ENCODE data around the gene PHF23. TPM values are rescaled to one million over a fixed set of nuclear protein-coding genes. Genes with fewer than 3 reads are reported as not detected.

Gene PHF23
- total RNA-seq, 1 experiment from 2014 or later = 32.7 TPM

DNA sequence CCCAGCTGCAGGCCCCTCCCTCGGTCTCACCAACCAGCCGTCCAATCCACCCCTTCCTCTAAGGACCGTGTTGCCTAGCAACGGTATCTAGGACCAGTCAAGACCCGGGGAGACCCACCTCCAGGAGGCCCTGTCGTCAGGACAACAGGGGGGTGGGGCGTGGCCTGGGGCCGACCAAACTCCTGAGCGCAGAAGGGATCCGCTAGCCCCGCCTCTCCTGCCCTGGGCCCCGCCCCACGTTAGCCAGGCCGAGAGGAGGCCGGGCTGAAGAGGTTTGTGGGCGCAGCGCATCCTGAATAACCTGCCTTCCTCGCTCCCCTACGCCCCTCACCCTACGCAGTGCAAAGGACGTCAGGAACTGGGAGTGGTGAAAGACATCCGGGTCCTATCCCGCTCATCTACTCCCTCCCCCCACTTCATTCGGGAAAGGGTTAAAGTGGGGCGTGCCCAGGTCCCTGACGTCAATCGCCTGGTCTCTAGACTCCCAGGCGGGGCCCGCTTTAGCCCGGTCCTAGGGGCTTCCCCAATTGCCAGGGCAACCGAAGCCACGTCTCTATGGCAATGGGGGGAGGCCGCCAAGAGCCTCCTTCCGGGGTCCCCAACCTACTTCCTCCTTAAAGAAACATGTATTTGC, 34.3 kb downstream of the PHF23 start:
- POLR2A ChIA-PET (ENCODE audit: unreplicated experiment) = no interaction called here
- Histone ChIP-seq H3K27me3 (ENCODE audit: low read length) (no peaks in the 10 kb centered on the region), H2AFZ (ENCODE audit: low read length) (no peak overlapping the region), H3K4me3 (ENCODE audit: low read length) (no peak overlapping the region), H3K27ac (ENCODE audit: low read length) (no peak overlapping the region), H3K9me3 (ENCODE audit: low read length) (no peaks in the 10 kb centered on the region), H3K4me1 (ENCODE audit: insufficient read depth, low read length) (no peaks in the 10 kb centered on the region), H3K9ac (ENCODE audit: low read length) (no peak overlapping the region), H3K79me2 (ENCODE audit: low read length) (no peaks in the 10 kb centered on the region), H3F3A (ENCODE audit: low read length, unreplicated experiment) (no peaks in the 10 kb centered on the region), H3K9me2 (replicated peaks; ENCODE audit: low read length) (no peaks in the 10 kb centered on the region), H3K4me2 (ENCODE audit: low read length) (no peak overlapping the region), H4K20me1 (ENCODE audit: low read length) (no peaks in the 10 kb centered on the region), H3K36me3 (ENCODE audit: low read depth, low read length) (no peaks in the 10 kb centered on the region)
- BruUV-seq (replicated peaks) = no TSS peak
- TF ChIP-seq EZH2 (IDR thresholded peaks at IDR 0.05; ENCODE audit: low read length, unreplicated experiment) = no peak
- TF ChIP-seq EZH2phosphoT487 (IDR thresholded peaks at IDR 0.05; ENCODE audit: borderline replicate concordance, low read length) = no peak
- TF ChIP-seq, protein P1, sequence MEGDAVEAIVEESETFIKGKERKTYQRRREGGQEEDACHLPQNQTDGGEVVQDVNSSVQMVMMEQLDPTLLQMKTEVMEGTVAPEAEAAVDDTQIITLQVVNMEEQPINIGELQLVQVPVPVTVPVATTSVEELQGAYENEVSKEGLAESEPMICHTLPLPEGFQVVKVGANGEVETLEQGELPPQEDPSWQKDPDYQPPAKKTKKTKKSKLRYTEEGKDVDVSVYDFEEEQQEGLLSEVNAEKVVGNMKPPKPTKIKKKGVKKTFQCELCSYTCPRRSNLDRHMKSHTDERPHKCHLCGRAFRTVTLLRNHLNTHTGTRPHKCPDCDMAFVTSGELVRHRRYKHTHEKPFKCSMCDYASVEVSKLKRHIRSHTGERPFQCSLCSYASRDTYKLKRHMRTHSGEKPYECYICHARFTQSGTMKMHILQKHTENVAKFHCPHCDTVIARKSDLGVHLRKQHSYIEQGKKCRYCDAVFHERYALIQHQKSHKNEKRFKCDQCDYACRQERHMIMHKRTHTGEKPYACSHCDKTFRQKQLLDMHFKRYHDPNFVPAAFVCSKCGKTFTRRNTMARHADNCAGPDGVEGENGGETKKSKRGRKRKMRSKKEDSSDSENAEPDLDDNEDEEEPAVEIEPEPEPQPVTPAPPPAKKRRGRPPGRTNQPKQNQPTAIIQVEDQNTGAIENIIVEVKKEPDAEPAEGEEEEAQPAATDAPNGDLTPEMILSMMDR (conservative IDR thresholded peaks at IDR 0.05; ENCODE audit: low read depth, low read length) = no peak
- CTCF ChIA-PET = no interaction called here
- no peak for DNase-seq
- intact Hi-C loops (cut with micrococcal nuclease) = no loop called here
- ATAC-seq = no peak

DNA sequence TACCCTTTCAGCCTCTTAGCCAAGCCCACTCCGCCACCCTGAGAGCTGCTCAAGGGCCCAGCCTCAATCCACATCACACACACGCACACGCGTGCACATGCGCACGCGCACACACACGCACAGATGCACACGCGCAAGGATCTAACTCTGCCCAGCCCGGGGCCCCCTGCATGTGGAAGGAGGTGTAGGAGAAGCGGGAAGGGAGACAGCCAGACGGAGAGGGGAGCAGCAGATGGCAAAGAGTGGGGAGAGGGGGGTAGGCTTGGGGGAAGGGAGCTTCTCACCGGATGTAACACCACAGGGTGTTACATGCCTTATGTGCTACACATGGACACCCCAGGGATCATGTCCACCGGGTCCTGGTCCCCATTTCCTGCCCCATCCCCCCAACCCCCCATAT, 34.9 kb downstream of the PHF23 start:
- DNase-seq = no peak
- Histone ChIP-seq H3K36me3 (ENCODE audit: low read depth, low read length) (no peaks in the 10 kb centered on the region), H4K20me1 (ENCODE audit: low read length) (no peaks in the 10 kb centered on the region), H3K9me3 (ENCODE audit: low read length) (no peaks in the 10 kb centered on the region), H3K9ac (ENCODE audit: low read length) (no peak overlapping the region), H3K79me2 (ENCODE audit: low read length) (no peaks in the 10 kb centered on the region), H3K4me1 (ENCODE audit: insufficient read depth, low read length) (no peaks in the 10 kb centered on the region), H3K27ac (ENCODE audit: low read length) (no peak overlapping the region), H3K4me2 (ENCODE audit: low read length) (no peak overlapping the region), H3K4me3 (ENCODE audit: low read length) (no peak overlapping the region), H3K9me2 (replicated peaks; ENCODE audit: low read length) (no peaks in the 10 kb centered on the region), H3F3A (ENCODE audit: low read length, unreplicated experiment) (no peaks in the 10 kb centered on the region), H3K27me3 (ENCODE audit: low read length) (no peaks in the 10 kb centered on the region), H2AFZ (ENCODE audit: low read length) (no peak overlapping the region)
- TF ChIP-seq, protein P1 (conservative IDR thresholded peaks at IDR 0.05; ENCODE audit: low read depth, low read length) = no peak
- no peak for TF ChIP-seq EZH2phosphoT487 (IDR thresholded peaks at IDR 0.05; ENCODE audit: borderline replicate concordance, low read length)
- TF ChIP-seq EZH2 (IDR thresholded peaks at IDR 0.05; ENCODE audit: low read length, unreplicated experiment) = no peak
- no peak for ATAC-seq
- intact Hi-C loops (cut with micrococcal nuclease) = no loop called here
- no TSS peak for BruUV-seq (replicated peaks)
- ChIA-PET CTCF (no interaction called here), POLR2A (ENCODE audit: unreplicated experiment) (no interaction called here)

DNA sequence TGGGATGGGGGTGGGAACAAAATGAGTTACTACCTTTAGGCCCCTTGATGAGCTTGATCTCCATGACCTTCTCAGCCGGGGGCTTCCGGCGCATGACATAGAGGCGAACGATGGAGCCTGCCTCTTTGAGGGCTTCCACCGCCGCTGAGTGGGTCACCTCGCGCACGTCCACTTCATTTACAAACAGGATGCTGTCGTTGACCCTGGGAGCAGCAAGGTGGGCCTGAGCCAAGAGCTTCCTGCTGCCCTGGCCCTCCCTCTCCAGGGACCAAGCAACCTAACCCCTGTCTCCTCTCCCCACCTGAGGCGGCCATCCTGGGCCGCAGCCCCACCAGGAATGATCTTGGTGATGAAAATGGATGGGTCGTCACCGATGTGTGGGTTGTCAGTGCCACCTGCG, 35.9 kb downstream of the PHF23 start:
- Histone ChIP-seq H3K27ac (ENCODE audit: low read length) (no peak overlapping the region), H2AFZ (ENCODE audit: low read length) (no peak overlapping the region), H3K9ac (ENCODE audit: low read length) (no peak overlapping the region), H3K9me3 (ENCODE audit: low read length) (no peaks in the 10 kb centered on the region), H4K20me1 (ENCODE audit: low read length) (no peaks in the 10 kb centered on the region), H3F3A (ENCODE audit: low read length, unreplicated experiment) (no peaks in the 10 kb centered on the region), H3K4me3 (ENCODE audit: low read length) (no peak overlapping the region), H3K36me3 (ENCODE audit: low read depth, low read length) (no peaks in the 10 kb centered on the region), H3K4me2 (ENCODE audit: low read length) (no peak overlapping the region), H3K9me2 (replicated peaks; ENCODE audit: low read length) (no peaks in the 10 kb centered on the region), H3K4me1 (ENCODE audit: insufficient read depth, low read length) (no peaks in the 10 kb centered on the region), H3K79me2 (ENCODE audit: low read length) (no peaks in the 10 kb centered on the region), H3K27me3 (ENCODE audit: low read length) (no peaks in the 10 kb centered on the region)
- TSS peak; percentile 37 for BruUV-seq (replicated peaks)
- ChIA-PET CTCF (no interaction called here), POLR2A (ENCODE audit: unreplicated experiment) (no interaction called here)
- intact Hi-C loops (cut with micrococcal nuclease) = no loop called here
- DNase-seq (no peak), ATAC-seq (no peak)
- TF ChIP-seq, protein P1 (conservative IDR thresholded peaks at IDR 0.05; ENCODE audit: low read depth, low read length) = no peak
- no peak for TF ChIP-seq EZH2 (IDR thresholded peaks at IDR 0.05; ENCODE audit: low read length, unreplicated experiment)
- no peak for TF ChIP-seq EZH2phosphoT487 (IDR thresholded peaks at IDR 0.05; ENCODE audit: borderline replicate concordance, low read length)
